Transverse colon (tissue), 4 donors: Measurements from ENCODE around the gene PYM1. TPM values are rescaled to one million over a fixed set of nuclear protein-coding genes. Genes with fewer than 3 reads are reported as not detected.
A peak's percentile ranks its signal among the peaks of the same experiment; 100 is the strongest.

Source experiments
- DNase-seq: peaks from one replicate; pipeline ENCODE4 v3.0.0-alpha.2; 2019
- H3K27ac ChIP-seq, 4 donors: fragments of 200-600 bp; sonication (generic); 2 replicates each; pipeline ENCODE4 v1.5.1; 2016 to 2018; ENCODE audit warnings: inconsistent platforms in 4 of 4
- H3K27me3 ChIP-seq: fragments of 200-600 bp; sonication (generic); 2 replicates; pipeline ENCODE4 v1.5.1; 2017; ENCODE audit warnings: inconsistent platforms
- H3K36me3 ChIP-seq, 4 donors: fragments of 200-600 bp; sonication (generic); 2 replicates each; pipeline ENCODE4 v1.5.1; 2017 to 2019; ENCODE audit warnings: inconsistent platforms in 4 of 4
- H3K4me1 ChIP-seq, 4 donors: fragments of 200-600 bp; sonication (generic); 2 replicates each; pipeline ENCODE4 v1.5.1; 2017 to 2020; ENCODE audit warnings: inconsistent platforms in 4 of 4
- H3K4me3 ChIP-seq, 4 donors: fragments of 200-600 bp; sonication (generic); 1 replicate in 1 of 4; 2 replicates in 3 of 4; pipeline versions ENCODE4 v1.5.1 to v1.6.1; 2017 to 2019; ENCODE audit warnings: inconsistent platforms in 4 of 4
- H3K9me3 ChIP-seq, 2 donors: fragments of 200-600 bp; sonication (generic); 2 replicates each; pipeline ENCODE4 v1.5.1; 2017 to 2019; ENCODE audit warnings: inconsistent platforms in 2 of 2
- CTCF ChIP-seq, 5 experiments: fragments of 200-600 bp in 3 of 5; fragments of 450-650 bp in 2 of 5; sonication (generic) in 3 of 5; IDR thresholded peaks; 1 replicate in 2 of 5; 2 replicates in 3 of 5; pipeline ENCODE4 v1.5.1; 2016 to 2017; ENCODE audit warnings: antibody characterized with exemption in 5 of 5, inconsistent platforms in 3 of 5, mild to moderate bottlenecking in 2 of 5, moderate library complexity in 1 of 5
- EP300 ChIP-seq: sonication (generic); formaldehyde crosslinking; IDR thresholded peaks from one replicate; pipeline ENCODE4 v1.6.1; 2017; ENCODE audit warnings: antibody characterized with exemption, low read depth
- POLR2A ChIP-seq: fragments of 450-650 bp; IDR thresholded peaks from one replicate; pipeline ENCODE4 v1.6.1; 2016; ENCODE audit warnings: antibody characterized with exemption, mild to moderate bottlenecking, moderate library complexity
- POLR2AphosphoS5 ChIP-seq, 3 donors: sonication (generic); formaldehyde crosslinking; IDR thresholded peaks; one replicate each; pipeline ENCODE4 v1.6.1; 2016; ENCODE audit warnings: antibody characterized with exemption in 3 of 3
- WGBS, 2 donors: methylation state at CpG; one replicate each; pipeline ENCODE4 v1.1.5; 2018; ENCODE audit warnings: low coverage in 1 of 2; 5-methylcytosine and 5-hydroxymethylcytosine counted together
- in situ Hi-C, 4 donors: fragments of 200-750 bp; cut with MboI; loops; one replicate each; pipeline versions ENCODE4 v1.15.0 to v1.15.1; 2017; ENCODE audit warnings: low sequenced_read_pairs in 3 of 4, low pct_ligation_motif_present in 1 of 4, low pct_unique_long_range_greater_than_20kb in 1 of 4
- intact Hi-C: fragments of 100-400 bp; cut with DNase I; formaldehyde crosslinking; loops from one replicate; pipeline ENCODE4 v1.15.1; 2023; ENCODE audit warnings: low total_unique reads
- total RNA-seq, 4 donors: library from RNA; depleted of rRNA; stranded (reverse); fragments of >200 nt; gene quantifications; one replicate each; pipeline ENCODE4 v1.1.0, GENCODE V29; 2016

The PYM1 gene
- total RNA-seq, 4 donors from 2014 or later: 35.2 to 56.4 (median 47.8) TPM

- no peaks in the 10 kb centered on the region for H3K36me3 ChIP-seq
- no peaks in the 10 kb centered on the region for H3K9me3 ChIP-seq
- peak overlapping the region; percentile 11 to 72 (median 52) for H3K4me3 ChIP-seq
- peaks cover 8 to 48% (median 29%) of the 10 kb centered on the region in 4 donors for H3K4me1 ChIP-seq
- in situ Hi-C loops: no loop called here
- no peaks in the 10 kb centered on the region for H3K27me3 ChIP-seq
- peak; percentile 18 for DNase-seq
- H3K27ac ChIP-seq: peak overlapping the region; percentile 93 to 98 (median 94)
- intact Hi-C loops: no loop called here
- WGBS, 2 donors: 0 to 2% methylated on average over 6 to 18 of the region's 18 CpGs
- TF ChIP-seq CTCF (IDR thresholded peaks at IDR 0.05) (no peak), POLR2A (peak; percentile 68), EP300 (no peak), POLR2AphosphoS5 (IDR thresholded peaks at IDR 0.05) (peak; percentile 88 to 90 (median 90))
Measured at GRCh38 chr12:55972911-55973598, 45.4 kb upstream of the PYM1 start.

GRCh38 chr12:55972456-55972855 lies 44.8 kb upstream of the PYM1 start:
- in situ Hi-C loops: no loop called here
- H3K27me3 ChIP-seq: no peaks in the 10 kb centered on the region
- WGBS, 2 donors: 7 to 22% methylated on average over 1 of the region's 1 CpG
- peak overlapping the region in 3 of 4 donors; percentile 46 to 72 (median 57) for H3K4me3 ChIP-seq
- intact Hi-C loops: no loop called here
- no peak for DNase-seq
- H3K9me3 ChIP-seq: no peaks in the 10 kb centered on the region
- TF ChIP-seq POLR2AphosphoS5 (IDR thresholded peaks at IDR 0.05) (no peak), EP300 (no peak), CTCF (IDR thresholded peaks at IDR 0.05) (no peak)
- peak overlapping the region; percentile 93 to 98 (median 94) for H3K27ac ChIP-seq
- peaks cover 8 to 48% (median 28%) of the 10 kb centered on the region in 4 donors for H3K4me1 ChIP-seq
- H3K36me3 ChIP-seq: no peaks in the 10 kb centered on the region

- in situ Hi-C loops: no loop called here
- WGBS, 2 donors: 50 to 54% methylated on average over 1 to 3 of the region's 3 CpGs
- intact Hi-C loops: no loop called here
- H3K27me3 ChIP-seq: no peaks in the 10 kb centered on the region
- no peak overlapping the region for H3K4me3 ChIP-seq
- peaks cover 4 to 47% (median 28%) of the 10 kb centered on the region in 4 donors for H3K4me1 ChIP-seq
- no peak for DNase-seq
- H3K9me3 ChIP-seq: no peaks in the 10 kb centered on the region
- peak overlapping the region; percentile 93 to 98 (median 94) for H3K27ac ChIP-seq
- no peak for TF ChIP-seq POLR2AphosphoS5 (IDR thresholded peaks at IDR 0.05)
- no peak for TF ChIP-seq POLR2A
- TF ChIP-seq EP300: no peak
- TF ChIP-seq CTCF (IDR thresholded peaks at IDR 0.05): no peak
- no peaks in the 10 kb centered on the region for H3K36me3 ChIP-seq
Measured at GRCh38 chr12:55972042-55972441, 44.3 kb upstream of the PYM1 start.

GRCh38 chr12:55970775-55971174 lies 43.1 kb upstream of the PYM1 start:
- no peak overlapping the region for H3K4me3 ChIP-seq
- H3K9me3 ChIP-seq: no peaks in the 10 kb centered on the region
- intact Hi-C loops (no loop called here), in situ Hi-C loops (no loop called here)
- no peak overlapping the region for H3K27ac ChIP-seq
- no peaks in the 10 kb centered on the region for H3K36me3 ChIP-seq
- no peak for DNase-seq
- WGBS, 2 donors: 90% methylated on average over 7 of the region's 7 CpGs; no CpG with 5 or more reads in 1 of the 2 donors
- no peaks in the 10 kb centered on the region for H3K27me3 ChIP-seq
- TF ChIP-seq EP300: no peak
- TF ChIP-seq POLR2A: no peak
- TF ChIP-seq POLR2AphosphoS5 (IDR thresholded peaks at IDR 0.05): no peak
- no peak for TF ChIP-seq CTCF (IDR thresholded peaks at IDR 0.05)
- H3K4me1 ChIP-seq: peaks cover 9 to 40% (median 24%) of the 10 kb centered on the region in 4 donors
